Skeletal muscle cell (primary cell): Measurements from ENCODE around the gene USP17L28.
"Not testable (repeated sequence)": the region's sequence is repeated elsewhere in the genome, so short reads cannot be mapped to it uniquely, and the experiment has no call there.

Experiments
- DNase-seq: peaks from one replicate; pipeline ENCODE4 v3.0.0-alpha.2; 2010; ENCODE audit warnings: low read depth
- H3K4me3 ChIP-seq: 2 replicates; pipeline ENCODE4 v1.5.1; 2011; ENCODE audit warnings: low read depth, mild to moderate bottlenecking, control low read depth, low read length, moderate library complexity

Gene USP17L28, protein sequence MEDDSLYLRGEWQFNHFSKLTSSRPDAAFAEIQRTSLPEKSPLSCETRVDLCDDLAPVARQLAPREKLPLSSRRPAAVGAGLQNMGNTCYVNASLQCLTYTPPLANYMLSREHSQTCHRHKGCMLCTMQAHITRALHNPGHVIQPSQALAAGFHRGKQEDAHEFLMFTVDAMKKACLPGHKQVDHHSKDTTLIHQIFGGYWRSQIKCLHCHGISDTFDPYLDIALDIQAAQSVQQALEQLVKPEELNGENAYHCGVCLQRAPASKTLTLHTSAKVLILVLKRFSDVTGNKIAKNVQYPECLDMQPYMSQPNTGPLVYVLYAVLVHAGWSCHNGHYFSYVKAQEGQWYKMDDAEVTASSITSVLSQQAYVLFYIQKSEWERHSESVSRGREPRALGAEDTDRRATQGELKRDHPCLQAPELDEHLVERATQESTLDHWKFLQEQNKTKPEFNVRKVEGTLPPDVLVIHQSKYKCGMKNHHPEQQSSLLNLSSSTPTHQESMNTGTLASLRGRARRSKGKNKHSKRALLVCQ

DNA sequence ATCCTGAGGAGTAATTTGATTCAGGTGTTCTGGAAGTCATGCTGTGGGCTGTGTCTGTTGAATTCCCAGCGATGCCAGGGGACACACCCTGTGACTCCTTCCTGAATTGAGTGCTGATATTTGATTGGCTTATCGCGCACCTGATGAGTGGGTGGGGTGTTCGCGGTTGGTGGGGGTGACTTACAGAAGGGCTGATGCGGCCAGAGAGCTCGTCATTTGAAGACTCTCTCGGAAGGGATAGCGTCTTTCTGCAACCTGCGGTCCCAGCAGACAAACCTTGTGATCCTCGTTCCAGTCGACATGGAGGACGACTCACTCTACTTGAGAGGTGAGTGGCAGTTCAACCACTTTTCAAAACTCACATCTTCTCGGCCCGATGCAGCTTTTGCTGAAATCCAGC lies at the start of gene USP17L28:
Gene USP17L28, plus strand, starts transcription at position 301 of the 400 bp plus-strand sequence. Its CDS starts 0 bp downstream, at position 301.
- not testable (repeated sequence) for DNase-seq, H3K4me3 ChIP-seq

DNA sequence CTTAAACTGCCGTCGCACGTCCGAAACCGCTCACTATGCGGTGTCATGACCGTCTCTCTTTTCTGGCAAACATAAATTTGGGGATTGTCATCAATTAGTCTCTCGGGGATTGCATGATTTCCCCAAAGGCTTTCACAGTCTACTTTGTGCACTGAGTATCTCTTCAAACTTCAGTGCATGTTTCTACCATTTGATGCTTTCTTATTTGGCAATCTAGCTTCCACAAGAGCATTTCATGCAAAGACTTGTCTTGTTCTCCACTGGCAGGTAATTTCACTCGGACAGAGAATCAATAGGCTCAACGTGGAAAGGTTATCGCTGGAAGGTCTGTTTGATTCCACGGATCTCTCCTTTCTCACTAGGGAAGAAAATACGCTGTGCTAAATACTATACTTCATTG lies 24.5 kb upstream of the USP17L28 start:
- DNase-seq, H3K4me3 ChIP-seq: not testable (repeated sequence)

DNA sequence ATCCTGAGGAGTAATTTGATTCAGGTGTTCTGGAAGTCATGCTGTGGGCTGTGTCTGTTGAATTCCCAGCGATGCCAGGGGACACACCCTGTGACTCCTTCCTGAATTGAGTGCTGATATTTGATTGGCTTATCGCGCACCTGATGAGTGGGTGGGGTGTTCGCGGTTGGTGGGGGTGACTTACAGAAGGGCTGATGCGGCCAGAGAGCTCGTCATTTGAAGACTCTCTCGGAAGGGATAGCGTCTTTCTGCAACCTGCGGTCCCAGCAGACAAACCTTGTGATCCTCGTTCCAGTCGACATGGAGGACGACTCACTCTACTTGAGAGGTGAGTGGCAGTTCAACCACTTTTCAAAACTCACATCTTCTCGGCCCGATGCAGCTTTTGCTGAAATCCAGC lies 23.8 kb upstream of the USP17L28 start, which contains the start of gene USP17L24:
Gene USP17L24, plus strand, starts transcription at position 301 of the 400 bp plus-strand sequence. Its CDS starts 0 bp downstream, at position 301.
- DNase-seq, H3K4me3 ChIP-seq: not testable (repeated sequence)

DNA sequence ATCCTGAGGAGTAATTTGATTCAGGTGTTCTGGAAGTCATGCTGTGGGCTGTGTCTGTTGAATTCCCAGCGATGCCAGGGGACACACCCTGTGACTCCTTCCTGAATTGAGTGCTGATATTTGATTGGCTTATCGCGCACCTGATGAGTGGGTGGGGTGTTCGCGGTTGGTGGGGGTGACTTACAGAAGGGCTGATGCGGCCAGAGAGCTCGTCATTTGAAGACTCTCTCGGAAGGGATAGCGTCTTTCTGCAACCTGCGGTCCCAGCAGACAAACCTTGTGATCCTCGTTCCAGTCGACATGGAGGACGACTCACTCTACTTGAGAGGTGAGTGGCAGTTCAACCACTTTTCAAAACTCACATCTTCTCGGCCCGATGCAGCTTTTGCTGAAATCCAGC lies 19.1 kb upstream of the USP17L28 start, which contains the start of gene USP17L25:
Gene USP17L25, plus strand, starts transcription at position 301 of the 400 bp plus-strand sequence. Its CDS starts 0 bp downstream, at position 301.
- not testable (repeated sequence) for H3K4me3 ChIP-seq, DNase-seq

DNA sequence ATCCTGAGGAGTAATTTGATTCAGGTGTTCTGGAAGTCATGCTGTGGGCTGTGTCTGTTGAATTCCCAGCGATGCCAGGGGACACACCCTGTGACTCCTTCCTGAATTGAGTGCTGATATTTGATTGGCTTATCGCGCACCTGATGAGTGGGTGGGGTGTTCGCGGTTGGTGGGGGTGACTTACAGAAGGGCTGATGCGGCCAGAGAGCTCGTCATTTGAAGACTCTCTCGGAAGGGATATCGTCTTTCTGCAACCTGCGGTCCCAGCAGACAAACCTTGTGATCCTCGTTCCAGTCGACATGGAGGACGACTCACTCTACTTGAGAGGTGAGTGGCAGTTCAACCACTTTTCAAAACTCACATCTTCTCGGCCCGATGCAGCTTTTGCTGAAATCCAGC lies 14.3 kb upstream of the USP17L28 start, which contains the start of gene USP17L26:
Gene USP17L26, plus strand, starts transcription at position 301 of the 400 bp plus-strand sequence. Its CDS starts 0 bp downstream, at position 301.
- not testable (repeated sequence) for DNase-seq, H3K4me3 ChIP-seq

DNA sequence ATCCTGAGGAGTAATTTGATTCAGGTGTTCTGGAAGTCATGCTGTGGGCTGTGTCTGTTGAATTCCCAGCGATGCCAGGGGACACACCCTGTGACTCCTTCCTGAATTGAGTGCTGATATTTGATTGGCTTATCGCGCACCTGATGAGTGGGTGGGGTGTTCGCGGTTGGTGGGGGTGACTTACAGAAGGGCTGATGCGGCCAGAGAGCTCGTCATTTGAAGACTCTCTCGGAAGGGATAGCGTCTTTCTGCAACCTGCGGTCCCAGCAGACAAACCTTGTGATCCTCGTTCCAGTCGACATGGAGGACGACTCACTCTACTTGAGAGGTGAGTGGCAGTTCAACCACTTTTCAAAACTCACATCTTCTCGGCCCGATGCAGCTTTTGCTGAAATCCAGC lies 9.6 kb upstream of the USP17L28 start, which contains the start of gene USP17L5:
Gene USP17L5, plus strand, starts transcription at position 301 of the 400 bp plus-strand sequence. Its CDS starts 0 bp downstream, at position 301.
- DNase-seq, H3K4me3 ChIP-seq: not testable (repeated sequence)

DNA sequence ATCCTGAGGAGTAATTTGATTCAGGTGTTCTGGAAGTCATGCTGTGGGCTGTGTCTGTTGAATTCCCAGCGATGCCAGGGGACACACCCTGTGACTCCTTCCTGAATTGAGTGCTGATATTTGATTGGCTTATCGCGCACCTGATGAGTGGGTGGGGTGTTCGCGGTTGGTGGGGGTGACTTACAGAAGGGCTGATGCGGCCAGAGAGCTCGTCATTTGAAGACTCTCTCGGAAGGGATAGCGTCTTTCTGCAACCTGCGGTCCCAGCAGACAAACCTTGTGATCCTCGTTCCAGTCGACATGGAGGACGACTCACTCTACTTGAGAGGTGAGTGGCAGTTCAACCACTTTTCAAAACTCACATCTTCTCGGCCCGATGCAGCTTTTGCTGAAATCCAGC lies 4.8 kb upstream of the USP17L28 start, which contains the start of gene USP17L27:
Gene USP17L27, plus strand, starts transcription at position 301 of the 400 bp plus-strand sequence. Its CDS starts 0 bp downstream, at position 301.
- not testable (repeated sequence) for DNase-seq, H3K4me3 ChIP-seq

DNA sequence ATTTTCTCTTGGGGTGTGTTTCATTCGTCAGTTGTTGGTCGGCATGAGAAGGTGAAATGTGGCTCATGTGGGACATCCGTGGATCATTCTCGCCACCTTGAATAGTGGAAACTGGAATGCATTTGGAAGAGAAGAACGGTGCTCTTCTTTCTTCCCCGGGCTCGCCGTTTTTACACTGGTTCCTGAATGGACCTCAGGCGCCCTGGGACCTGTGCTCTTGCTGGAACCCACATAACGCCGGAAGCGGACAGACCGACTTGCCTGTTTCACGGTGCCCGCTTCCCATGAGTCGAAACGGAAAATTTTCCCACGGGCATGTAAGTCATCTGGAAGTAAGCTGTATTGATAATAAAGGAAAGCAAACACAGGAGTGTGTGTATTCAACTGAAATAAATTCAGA lies 2.2 kb downstream of the USP17L28 start:
- H3K4me3 ChIP-seq, DNase-seq: not testable (repeated sequence)

DNA sequence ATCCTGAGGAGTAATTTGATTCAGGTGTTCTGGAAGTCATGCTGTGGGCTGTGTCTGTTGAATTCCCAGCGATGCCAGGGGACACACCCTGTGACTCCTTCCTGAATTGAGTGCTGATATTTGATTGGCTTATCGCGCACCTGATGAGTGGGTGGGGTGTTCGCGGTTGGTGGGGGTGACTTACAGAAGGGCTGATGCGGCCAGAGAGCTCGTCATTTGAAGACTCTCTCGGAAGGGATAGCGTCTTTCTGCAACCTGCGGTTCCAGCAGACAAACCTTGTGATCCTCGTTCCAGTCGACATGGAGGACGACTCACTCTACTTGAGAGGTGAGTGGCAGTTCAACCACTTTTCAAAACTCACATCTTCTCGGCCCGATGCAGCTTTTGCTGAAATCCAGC lies 4.6 kb downstream of the USP17L28 start, which contains the start of gene USP17L29:
Gene USP17L29, plus strand, starts transcription at position 301 of the 400 bp plus-strand sequence. Its CDS starts 0 bp downstream, at position 301.
- not testable (repeated sequence) for H3K4me3 ChIP-seq, DNase-seq

DNA sequence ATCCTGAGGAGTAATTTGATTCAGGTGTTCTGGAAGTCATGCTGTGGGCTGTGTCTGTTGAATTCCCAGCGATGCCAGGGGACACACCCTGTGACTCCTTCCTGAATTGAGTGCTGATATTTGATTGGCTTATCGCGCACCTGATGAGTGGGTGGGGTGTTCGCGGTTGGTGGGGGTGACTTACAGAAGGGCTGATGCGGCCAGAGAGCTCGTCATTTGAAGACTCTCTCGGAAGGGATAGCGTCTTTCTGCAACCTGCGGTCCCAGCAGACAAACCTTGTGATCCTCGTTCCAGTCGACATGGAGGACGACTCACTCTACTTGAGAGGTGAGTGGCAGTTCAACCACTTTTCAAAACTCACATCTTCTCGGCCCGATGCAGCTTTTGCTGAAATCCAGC lies 14.1 kb downstream of the USP17L28 start, which contains the start of gene USP17L30:
Gene USP17L30, plus strand, starts transcription at position 301 of the 400 bp plus-strand sequence. Its CDS starts 0 bp downstream, at position 301.
- not testable (repeated sequence) for DNase-seq, H3K4me3 ChIP-seq

DNA sequence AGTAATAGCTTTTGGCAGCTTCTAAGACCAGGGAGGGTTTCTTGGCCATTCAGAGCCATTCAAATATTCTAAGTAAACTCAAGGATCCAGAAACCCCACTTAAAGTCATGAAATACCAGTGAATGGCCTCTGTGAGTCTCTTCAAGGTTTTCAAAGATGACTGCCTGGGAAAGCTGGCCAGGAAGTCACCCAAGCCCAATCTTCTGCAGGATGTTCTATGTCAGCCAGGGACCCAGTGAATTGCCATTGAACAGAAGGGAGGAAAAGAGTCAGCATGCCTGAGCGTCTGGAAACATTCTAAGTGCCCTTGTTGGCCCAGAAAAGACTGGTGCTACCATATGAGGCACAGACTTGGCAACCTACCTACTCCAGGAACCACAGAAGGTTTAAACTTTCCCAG lies 31.2 kb downstream of the USP17L28 start:
- not testable (repeated sequence) for H3K4me3 ChIP-seq, DNase-seq

DNA sequence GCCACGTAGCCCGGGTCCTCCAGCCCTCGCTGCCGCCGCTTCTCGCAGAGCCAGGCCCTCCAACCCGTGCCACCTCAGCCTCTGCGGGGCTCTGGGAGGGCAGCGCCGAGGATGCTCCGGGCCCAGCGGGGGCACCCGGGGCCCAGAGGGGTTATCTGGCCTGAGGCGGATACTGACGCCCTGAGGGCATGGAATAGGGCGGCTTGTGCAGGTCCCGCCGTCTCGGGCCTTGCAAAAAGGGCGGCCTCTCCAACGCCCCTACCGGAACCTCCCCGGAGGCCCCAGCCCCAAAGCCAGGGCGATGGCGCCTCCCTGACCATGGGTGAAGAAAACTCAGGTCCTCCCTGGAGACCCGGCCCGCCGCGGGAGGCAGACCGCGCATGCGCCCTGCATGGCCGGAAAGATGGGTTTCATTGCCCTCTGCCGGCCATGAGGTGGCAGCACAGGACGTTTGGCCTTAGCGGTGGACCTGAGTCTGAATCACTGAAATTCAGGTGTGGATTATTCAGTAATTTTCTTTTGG lies 32.4 kb downstream of the USP17L28 start:
- not testable (repeated sequence) for DNase-seq
- peak overlapping the region; percentile 47 for H3K4me3 ChIP-seq

DNA sequence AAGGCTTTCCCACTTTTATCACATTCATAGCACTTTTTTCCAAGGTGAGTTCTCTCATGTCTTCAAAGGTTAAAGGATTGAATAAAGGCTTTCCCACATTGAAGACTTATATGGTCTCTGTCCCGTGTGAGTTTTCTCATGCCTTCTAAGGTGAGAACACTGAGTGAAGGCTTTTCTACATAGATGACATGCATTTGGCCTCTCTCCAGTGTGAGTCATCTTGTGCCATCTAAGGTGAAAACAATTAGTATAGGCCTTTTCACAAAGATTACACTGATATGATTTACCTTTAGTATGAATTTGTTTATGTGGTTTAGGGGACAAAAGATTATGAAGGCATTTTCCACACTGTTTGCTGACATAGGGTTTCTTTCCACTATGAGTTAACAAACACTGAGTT lies 35.4 kb downstream of the USP17L28 start:
- H3K4me3 ChIP-seq: no peak overlapping the region
- no peak for DNase-seq

DNA sequence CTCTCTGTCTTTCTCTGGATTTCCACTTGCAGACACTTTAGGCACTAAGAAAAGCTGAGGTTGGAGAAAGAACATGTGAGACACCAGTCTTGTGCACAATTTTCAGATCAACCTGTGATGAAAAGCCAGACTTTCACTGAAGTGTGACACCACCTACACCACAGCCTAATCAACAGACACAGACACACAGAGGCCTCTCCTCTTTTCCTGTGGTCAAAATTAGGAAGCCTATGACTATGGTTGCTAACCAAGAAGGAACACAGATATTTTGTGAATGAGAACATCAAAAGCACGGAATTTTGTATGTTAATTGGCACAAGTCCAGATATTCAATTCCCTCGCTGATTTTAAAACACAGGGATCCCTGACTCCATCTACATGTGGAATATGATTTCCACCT lies 40.3 kb downstream of the USP17L28 start:
- H3K4me3 ChIP-seq, DNase-seq: not testable (repeated sequence)
